Upper lobe of left lung (tissue), 4 donors: ENCODE measurements around the gene SLC38A4.

Experiments
- CTCF ChIP-seq, 6 experiments: fragments of 450-650 bp in 4 of 6; fragments of 200-600 bp in 2 of 6; sonication (generic) in 2 of 6; IDR thresholded peaks; one replicate each; pipeline ENCODE4 v1.5.1; 2016 to 2019; ENCODE audit warnings: antibody characterized with exemption in 6 of 6
- POLR2A ChIP-seq, 4 donors: fragments of 450-650 bp; IDR thresholded peaks; one replicate each; pipeline ENCODE4 v1.5.1; 2016 to 2017; ENCODE audit warnings: antibody characterized with exemption in 4 of 4, mild to moderate bottlenecking in 2 of 4
- POLR2AphosphoS5 ChIP-seq, 2 donors: sonication (generic); formaldehyde crosslinking; IDR thresholded peaks; one replicate each; pipeline ENCODE4 v1.5.1; 2017; ENCODE audit warnings: antibody characterized with exemption in 2 of 2

DNA sequence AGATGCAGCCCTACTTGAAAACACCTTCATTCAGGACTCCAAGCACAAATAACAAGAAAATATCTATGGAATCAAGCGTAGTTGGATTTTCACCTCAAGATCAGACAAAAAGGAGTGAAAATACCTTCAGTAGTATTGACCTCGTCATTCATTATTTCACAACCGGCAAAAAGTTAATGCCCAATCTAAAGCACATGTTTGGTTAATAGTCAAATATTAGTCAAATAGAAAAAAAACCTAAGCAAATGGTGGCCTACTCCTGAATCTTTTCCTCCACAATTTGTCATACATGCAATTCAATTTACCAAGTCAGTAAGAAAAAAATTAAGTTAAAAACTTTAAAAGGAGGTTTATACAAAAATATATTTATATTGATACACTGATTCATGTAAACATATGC lies 50.0 kb downstream of the SLC38A4 start:
- TF ChIP-seq CTCF (IDR thresholded peaks at IDR 0.05) (no peak), POLR2A (IDR thresholded peaks at IDR 0.05) (no peak), POLR2AphosphoS5 (IDR thresholded peaks at IDR 0.05) (no peak)
